OCI-LY7 (cell line): ENCODE results near the gene NTSR1. TPM values are rescaled to one million over a fixed set of nuclear protein-coding genes. Genes with fewer than 3 reads are reported as not detected.

Source experiments
- BruUV-seq: library from RNA; stranded (reverse); fragments of 400-500 nt; replicated peaks from 2 replicates; lab custom pipeline; 2021; lab: Mats Ljungman, UMichigan
- CTCF ChIA-PET: fragments of 300-600 bp; sonication (Branson Sonifier 250); formaldehyde crosslinking; loops from one replicate; lab custom pipeline; 2022; ENCODE audit warnings: antibody characterized with exemption; ENCODE audit not compliant: unreplicated experiment; lab: Charles Lee
- POLR2A ChIA-PET: fragments of 300-600 bp; sonication (Branson Sonifier 250); formaldehyde crosslinking; loops from one replicate; lab custom pipeline; 2022; ENCODE audit warnings: antibody characterized with exemption; lab: Charles Lee
- DNase-seq: peaks from one replicate; pipeline ENCODE4 v3.0.0-alpha.2; 2015; ENCODE audit warnings: low spot score
- H2AFZ ChIP-seq: fragments of 200-600 bp; sonication (generic), shearing (Covaris generic); 2 replicates; pipeline ENCODE4 v1.6.1; 2014; ENCODE audit warnings: mild to moderate bottlenecking, antibody characterized with exemption, low read length, moderate library complexity
- H3K27ac ChIP-seq: fragments of 200-600 bp; sonication (generic); 2 replicates; pipeline ENCODE4 v1.5.1; 2014; ENCODE audit warnings: mixed run types, low read depth, mild to moderate bottlenecking, moderate library complexity, low read length, inconsistent platforms; ENCODE audit not compliant: poor library complexity, severe bottlenecking
- H3K36me3 ChIP-seq: fragments of 200-600 bp; sonication (generic); 2 replicates; pipeline ENCODE4 v1.6.1; 2014; ENCODE audit warnings: mild to moderate bottlenecking, antibody characterized with exemption, low read length, moderate library complexity, mixed read lengths; ENCODE audit not compliant: insufficient read depth
- H3K4me1 ChIP-seq: fragments of 200-600 bp; sonication (generic); 2 replicates; pipeline ENCODE4 v1.5.1; 2014; ENCODE audit warnings: mild to moderate bottlenecking, low read length; ENCODE audit not compliant: insufficient read depth, poor library complexity, severe bottlenecking
- H3K4me2 ChIP-seq: fragments of 200-600 bp; sonication (generic); 2 replicates; pipeline ENCODE4 v1.6.1; 2014; ENCODE audit warnings: mild to moderate bottlenecking, low read length
- H3K4me3 ChIP-seq: fragments of 200-600 bp; sonication (generic); 2 replicates; pipeline ENCODE4 v1.5.1; 2014; ENCODE audit warnings: mild to moderate bottlenecking, low read depth, low read length; ENCODE audit not compliant: poor library complexity, severe bottlenecking
- H3K79me2 ChIP-seq: fragments of 200-600 bp; sonication (generic); 2 replicates; pipeline ENCODE4 v1.6.1; 2016; ENCODE audit warnings: low read depth, mild to moderate bottlenecking, low read length, moderate library complexity, mixed read lengths; ENCODE audit not compliant: insufficient read depth
- H3K9me2 ChIP-seq: fragments of 200-600 bp; sonication (generic); 2 replicates; pipeline ENCODE4 v1.6.1; 2016; ENCODE audit warnings: mild to moderate bottlenecking, low read length, mixed read lengths; ENCODE audit not compliant: insufficient read depth
- H3K9me3 ChIP-seq: fragments of 200-600 bp; sonication (generic); 2 replicates; pipeline ENCODE4 v1.6.1; 2014; ENCODE audit warnings: mild to moderate bottlenecking, mixed run types, low read length, mixed read lengths
- H4K20me1 ChIP-seq: fragments of 200-600 bp; sonication (generic); 2 replicates; pipeline ENCODE4 v1.6.1; 2014; ENCODE audit warnings: mild to moderate bottlenecking, antibody characterized with exemption, low read length, moderate library complexity, mixed read lengths; ENCODE audit not compliant: insufficient read depth
- CTCF ChIP-seq: fragments of 200-600 bp; sonication (generic); conservative IDR thresholded peaks from 2 replicates; pipeline ENCODE4 v1.5.1; 2014; ENCODE audit warnings: mild to moderate bottlenecking, antibody characterized with exemption, low read length, moderate library complexity, mixed read lengths
- EZH2phosphoT487 ChIP-seq: fragments of 200-600 bp; sonication (generic); IDR thresholded peaks from 2 replicates; pipeline ENCODE4 v1.6.1; 2018; ENCODE audit warnings: low read depth, borderline replicate concordance, mild to moderate bottlenecking, mixed run types, antibody characterized with exemption, low read length, moderate library complexity, mixed read lengths
- intact Hi-C: fragments of 100-400 bp; cut with micrococcal nuclease; formaldehyde crosslinking; loops from one replicate; pipeline ENCODE4 v1.10.0; 2022; ENCODE audit not compliant: unreplicated experiment
- total RNA-seq, 2 experiments: library from RNA; depleted of rRNA in 1 of 2; stranded (reverse); fragments of >200 nt in 1 of 2; shearing (Covaris generic) in 1 of 2; gene quantifications; 2 replicates each; pipeline ENCODE4 v1.2.3, GENCODE V29; 2014 to 2022

Gene NTSR1
- total RNA-seq, 2 experiments from 2014 or later, result not detected

DNA sequence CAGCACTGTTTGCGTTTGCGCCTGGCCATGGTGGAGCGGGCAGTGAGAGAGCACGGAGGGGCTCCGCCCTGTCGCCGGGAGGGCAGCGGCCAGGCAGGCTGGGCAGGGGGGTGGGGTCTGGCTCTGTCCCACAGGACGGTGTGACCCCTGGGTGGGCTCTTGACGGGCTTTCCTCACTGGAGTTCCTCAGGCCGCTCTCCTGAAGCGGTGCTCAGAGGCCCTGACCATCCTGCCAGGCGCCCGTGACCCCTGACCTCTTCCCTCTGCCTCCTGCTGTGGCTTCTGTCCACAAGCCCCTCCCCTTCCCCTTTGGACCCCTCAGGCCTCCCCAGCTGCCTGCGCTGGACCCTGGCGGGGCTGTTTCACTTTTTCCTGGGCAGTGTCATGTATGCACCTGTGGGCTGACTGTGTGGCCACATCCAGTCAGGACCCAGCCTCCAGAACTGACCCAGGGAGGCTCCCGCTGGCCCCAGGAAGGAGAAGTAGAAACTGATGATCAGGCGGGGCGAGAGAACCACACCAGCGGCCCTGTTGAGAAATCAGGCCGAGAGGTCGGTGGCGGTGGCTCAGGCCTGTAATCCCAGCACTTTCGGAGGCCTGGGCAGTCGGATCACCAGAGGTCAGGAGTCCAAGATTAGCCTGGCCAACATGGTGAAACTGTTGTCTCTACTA, 97.2 kb downstream of the NTSR1 start:
- no peak overlapping the region for H2AFZ ChIP-seq
- peaks cover 35% of the 10 kb centered on the region for H3K4me1 ChIP-seq

GRCh38 chr20:62806383-62807050, 97.9 kb downstream of the NTSR1 start:
- H2AFZ ChIP-seq, result no peak overlapping the region
- H3K9me3 ChIP-seq, result no peaks in the 10 kb centered on the region
- H3K9me2 ChIP-seq, result no peaks in the 10 kb centered on the region
- TSS peak; percentile 50 for BruUV-seq
- TF ChIP-seq EZH2phosphoT487, result no peak
- TF ChIP-seq CTCF, result no peak
- ChIA-PET POLR2A (no interaction called here), CTCF (interaction anchor here (0.6 kb wide), 1 partner anchor 155 kb away, joined by 3 read pairs; no protein-coding TSS in a partner anchor)
- peaks cover 24% of the 10 kb centered on the region for H3K79me2 ChIP-seq
- peaks cover 35% of the 10 kb centered on the region for H3K4me1 ChIP-seq
- H4K20me1 ChIP-seq, result no peaks in the 10 kb centered on the region
- DNase-seq, result peak; percentile 29
- intact Hi-C loops, result no loop called here
- peak overlapping the region; percentile 95 for H3K4me3 ChIP-seq
- H3K27ac ChIP-seq, result peak overlapping the region; percentile 68
- H3K4me2 ChIP-seq, result peak overlapping the region; percentile 81
- peaks cover 50% of the 10 kb centered on the region for H3K36me3 ChIP-seq

More for the DNA sequence above, 97.2 kb downstream of the NTSR1 start:
- Histone ChIP-seq H3K9me3 (no peaks in the 10 kb centered on the region), H3K4me3 (peak overlapping the region; percentile 95), H3K4me2 (peak overlapping the region; percentile 81), H3K9me2 (no peaks in the 10 kb centered on the region), H3K27ac (peak overlapping the region; percentile 68), H3K79me2 (peaks cover 24% of the 10 kb centered on the region), H4K20me1 (no peaks in the 10 kb centered on the region), H3K36me3 (peaks cover 55% of the 10 kb centered on the region)
- ChIA-PET POLR2A (no interaction called here), CTCF (interaction anchor here (0.6 kb wide), 1 partner anchor 156 kb away, joined by 3 read pairs; no protein-coding TSS in a partner anchor)
- DNase-seq, result no peak
- no TSS peak for BruUV-seq
- intact Hi-C loops, result no loop called here
- no peak for TF ChIP-seq EZH2phosphoT487
- no peak for TF ChIP-seq CTCF
